RWPE2 (cell line): ENCODE measurements around the gene EREG.

ENCODE experiments used
- ATAC-seq: fragments of 200-7000 bp; cut with Tn5 transposase; 3 replicates; pipeline ENCODE4 v1.9.1; 2021; ENCODE audit warnings: low read depth
- DNase-seq: peaks from one replicate; pipeline ENCODE4 v3.0.0-alpha.2; 2020; ENCODE audit warnings: low spot score
- H3K27ac ChIP-seq: fragments of 450-650 bp; 2 replicates; pipeline ENCODE4 v1.5.1; 2017; ENCODE audit warnings: mild to moderate bottlenecking; ENCODE audit not compliant: poor library complexity, severe bottlenecking
- H3K27me3 ChIP-seq: fragments of 250-450 bp; sonication (Bioruptor Pico); 2 replicates; pipeline ENCODE4 v1.5.1; 2021; ENCODE audit warnings: mild to moderate bottlenecking, moderate library complexity; ENCODE audit not compliant: insufficient read depth, poor library complexity, severe bottlenecking
- H3K36me3 ChIP-seq: fragments of 250-450 bp; sonication (Bioruptor Pico); 2 replicates; pipeline ENCODE4 v1.5.1; 2020; ENCODE audit warnings: low read depth, mild to moderate bottlenecking, moderate library complexity
- H3K4me1 ChIP-seq: fragments of 250-450 bp; sonication (Bioruptor Pico); 2 replicates; pipeline ENCODE4 v1.5.1; 2021; ENCODE audit warnings: mild to moderate bottlenecking, moderate library complexity; ENCODE audit not compliant: insufficient read depth, poor library complexity, severe bottlenecking
- H3K4me3 ChIP-seq: fragments of 250-450 bp; sonication (Bioruptor Pico); 2 replicates; pipeline ENCODE4 v1.5.1; 2021; ENCODE audit warnings: mild to moderate bottlenecking, moderate library complexity; ENCODE audit not compliant: severe bottlenecking
- H3K9me3 ChIP-seq: fragments of 250-450 bp; sonication (Bioruptor Pico); 2 replicates; pipeline ENCODE4 v1.5.1; 2021; ENCODE audit warnings: mild to moderate bottlenecking, moderate library complexity; ENCODE audit not compliant: severe bottlenecking
- TF ChIP-seq, protein P1 (sequence below): fragments of 450-650 bp; IDR thresholded peaks from one replicate; pipeline ENCODE4 v1.5.1; 2017; ENCODE audit warnings: mild to moderate bottlenecking, moderate library complexity; ENCODE audit not compliant: poor library complexity, severe bottlenecking

Gene EREG

DNA sequence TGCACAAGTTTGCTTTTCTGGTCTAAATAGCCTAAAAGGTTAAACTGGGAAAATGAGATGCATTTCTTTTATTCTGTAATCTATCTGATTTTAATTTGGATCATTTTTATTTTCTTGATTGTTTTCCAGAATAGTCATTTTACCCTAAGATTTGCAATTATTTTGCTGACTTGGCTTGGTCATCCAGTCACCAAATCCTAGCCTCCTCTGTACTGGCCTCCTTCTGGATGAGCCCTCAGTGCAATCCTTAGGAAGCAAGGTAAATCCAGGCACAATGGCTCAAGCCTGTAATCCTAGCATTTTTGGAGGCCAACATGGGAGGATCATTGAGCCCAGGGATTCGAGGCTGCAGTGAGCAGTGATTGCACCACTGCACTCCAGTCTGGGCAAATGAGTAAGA, 9.2 kb downstream of the EREG start:
- Histone ChIP-seq H3K27me3 (no peaks in the 10 kb centered on the region), H3K4me3 (no peak overlapping the region), H3K9me3 (no peaks in the 10 kb centered on the region), H3K36me3 (peaks cover 71% of the 10 kb centered on the region), H3K27ac (peak overlapping the region; percentile 99), H3K4me1 (peaks cover 75% of the 10 kb centered on the region)
- no peak for DNase-seq
- TF ChIP-seq, protein P1, sequence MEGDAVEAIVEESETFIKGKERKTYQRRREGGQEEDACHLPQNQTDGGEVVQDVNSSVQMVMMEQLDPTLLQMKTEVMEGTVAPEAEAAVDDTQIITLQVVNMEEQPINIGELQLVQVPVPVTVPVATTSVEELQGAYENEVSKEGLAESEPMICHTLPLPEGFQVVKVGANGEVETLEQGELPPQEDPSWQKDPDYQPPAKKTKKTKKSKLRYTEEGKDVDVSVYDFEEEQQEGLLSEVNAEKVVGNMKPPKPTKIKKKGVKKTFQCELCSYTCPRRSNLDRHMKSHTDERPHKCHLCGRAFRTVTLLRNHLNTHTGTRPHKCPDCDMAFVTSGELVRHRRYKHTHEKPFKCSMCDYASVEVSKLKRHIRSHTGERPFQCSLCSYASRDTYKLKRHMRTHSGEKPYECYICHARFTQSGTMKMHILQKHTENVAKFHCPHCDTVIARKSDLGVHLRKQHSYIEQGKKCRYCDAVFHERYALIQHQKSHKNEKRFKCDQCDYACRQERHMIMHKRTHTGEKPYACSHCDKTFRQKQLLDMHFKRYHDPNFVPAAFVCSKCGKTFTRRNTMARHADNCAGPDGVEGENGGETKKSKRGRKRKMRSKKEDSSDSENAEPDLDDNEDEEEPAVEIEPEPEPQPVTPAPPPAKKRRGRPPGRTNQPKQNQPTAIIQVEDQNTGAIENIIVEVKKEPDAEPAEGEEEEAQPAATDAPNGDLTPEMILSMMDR: no peak
- ATAC-seq: no peak

DNA sequence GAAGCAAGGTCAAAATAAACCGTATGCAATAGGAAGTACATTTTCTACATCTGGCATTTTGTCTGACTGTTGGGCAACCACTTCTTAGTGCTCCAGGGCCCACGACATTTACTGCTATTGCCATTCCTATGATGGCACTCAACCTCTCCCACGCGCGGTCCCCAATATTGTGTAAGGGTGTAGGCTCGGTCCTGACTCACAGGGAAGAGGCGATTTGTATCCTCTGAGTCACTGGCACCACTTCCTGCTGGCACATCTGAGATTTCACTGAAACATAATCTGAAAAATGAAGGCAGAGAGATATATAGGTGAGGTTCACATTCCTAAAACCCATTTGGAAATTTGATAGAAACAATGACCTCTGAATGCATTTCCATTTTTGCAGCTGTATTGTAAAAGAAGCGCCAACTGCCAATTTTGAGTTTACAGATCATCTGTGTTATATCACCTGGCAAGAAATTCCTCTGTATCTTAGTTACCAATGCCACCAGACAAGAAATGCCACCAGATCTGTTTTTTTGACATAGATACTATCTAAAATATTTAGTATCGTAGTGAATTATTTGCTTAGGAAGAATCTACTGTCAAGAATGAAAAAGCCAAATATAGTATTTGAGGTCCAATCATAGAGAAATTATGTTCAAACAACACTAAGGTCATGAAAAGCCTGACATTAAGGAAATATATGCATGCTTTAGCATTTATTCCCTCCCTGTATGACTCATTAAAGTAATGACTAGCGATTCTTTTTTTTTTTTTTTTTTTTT, 9.8 kb downstream of the EREG start:
- Histone ChIP-seq H3K9me3 (no peaks in the 10 kb centered on the region), H3K27me3 (no peaks in the 10 kb centered on the region), H3K27ac (peak overlapping the region; percentile 99), H3K36me3 (peaks cover 71% of the 10 kb centered on the region), H3K4me1 (peaks cover 69% of the 10 kb centered on the region), H3K4me3 (no peak overlapping the region)
- peak; percentile 97 for DNase-seq
- TF ChIP-seq, protein P1: no peak
- ATAC-seq: peak; percentile 80

DNA sequence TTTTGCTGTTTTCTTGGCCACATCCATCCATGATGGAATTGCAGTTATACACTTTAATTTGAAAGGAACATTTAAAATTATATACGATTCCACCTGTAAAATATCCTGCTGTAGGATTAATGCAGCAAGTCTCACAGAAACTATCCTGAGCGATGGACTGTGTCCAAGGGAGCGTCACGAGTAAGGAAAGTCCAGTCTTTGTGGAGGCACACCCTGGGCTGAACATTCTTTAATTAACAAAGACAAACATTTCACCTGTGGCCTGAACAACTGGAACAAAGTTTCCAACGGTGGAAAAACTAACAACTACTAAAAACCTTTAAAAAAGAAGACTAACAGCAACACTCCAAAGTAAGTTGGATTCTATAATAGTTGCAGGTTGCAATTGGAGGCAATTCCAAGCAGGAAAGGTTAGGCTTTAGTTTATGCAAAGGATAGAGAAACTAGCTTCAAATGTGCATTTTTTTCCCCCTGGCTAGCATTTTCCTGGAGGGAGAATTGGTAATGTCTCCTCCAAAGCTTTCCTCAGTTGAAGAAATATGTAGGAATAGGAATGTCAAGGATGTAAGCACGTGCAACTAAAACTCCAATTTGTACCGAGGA, 11.0 kb downstream of the EREG start:
- Histone ChIP-seq H3K4me1 (peaks cover 59% of the 10 kb centered on the region), H3K27me3 (no peaks in the 10 kb centered on the region), H3K4me3 (no peak overlapping the region), H3K27ac (peak overlapping the region; percentile 99), H3K36me3 (peaks cover 82% of the 10 kb centered on the region), H3K9me3 (no peaks in the 10 kb centered on the region)
- ATAC-seq (no peak), DNase-seq (no peak)
- TF ChIP-seq, protein P1: no peak

DNA sequence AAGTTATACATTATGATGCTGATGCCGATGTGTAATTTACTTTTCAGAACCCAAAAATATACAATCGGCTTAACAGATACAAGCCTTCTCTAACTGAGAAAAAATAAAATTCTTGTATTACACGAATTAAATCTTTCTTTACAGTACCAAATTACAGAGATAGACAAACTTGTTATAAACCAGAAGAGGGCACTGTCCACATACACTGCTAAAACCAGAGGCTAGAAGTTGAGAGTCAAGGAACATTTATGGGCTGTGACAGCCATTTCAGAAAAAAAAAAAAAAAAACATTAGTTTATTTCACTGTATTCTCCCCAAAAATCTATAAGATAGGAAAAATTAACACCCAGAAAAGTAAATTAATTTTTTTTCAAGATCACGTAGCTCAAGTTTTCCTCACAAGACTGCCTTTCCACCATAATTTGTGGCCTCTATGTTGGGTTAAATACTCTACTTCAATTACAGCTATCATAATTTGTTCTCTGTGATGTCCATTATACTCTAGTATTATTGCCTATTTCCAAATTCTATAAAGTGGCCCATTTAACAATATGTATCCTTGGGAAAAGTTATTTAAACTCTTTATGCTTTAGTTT, 12.0 kb downstream of the EREG start:
- ATAC-seq (0 out of 3 replicates have a peak, but pooled peaks have one; percentile 23), DNase-seq (no peak)
- no peak overlapping the region for H3K4me3 ChIP-seq
- H3K36me3 ChIP-seq: peaks cover 80% of the 10 kb centered on the region
- H3K4me1 ChIP-seq: peaks cover 50% of the 10 kb centered on the region
- no peaks in the 10 kb centered on the region for H3K9me3 ChIP-seq
- peak overlapping the region; percentile 99 for H3K27ac ChIP-seq
- H3K27me3 ChIP-seq: no peaks in the 10 kb centered on the region
- TF ChIP-seq, protein P1: peak; percentile 89

DNA sequence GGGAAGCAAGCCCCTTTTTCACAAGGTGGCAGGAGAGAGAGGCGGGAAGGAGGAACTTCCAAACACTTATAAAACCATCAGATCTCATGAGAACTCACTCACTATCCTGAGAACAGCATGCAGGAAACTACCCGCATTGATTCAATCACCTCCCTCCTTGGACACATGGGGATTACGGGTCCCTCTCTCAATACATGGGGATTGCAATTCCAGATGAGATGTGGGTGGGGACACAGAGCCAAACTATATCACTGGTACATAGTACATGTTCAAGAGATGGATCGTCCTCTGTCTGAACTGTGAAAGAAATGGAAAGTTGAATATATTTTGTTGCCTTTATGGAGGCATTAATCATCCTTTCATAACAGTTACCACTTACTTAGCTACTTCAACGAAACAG, 12.8 kb downstream of the EREG start:
- peaks cover 83% of the 10 kb centered on the region for H3K36me3 ChIP-seq
- no peak for ATAC-seq
- no peak overlapping the region for H3K4me3 ChIP-seq
- no peaks in the 10 kb centered on the region for H3K27me3 ChIP-seq
- DNase-seq: no peak
- peak overlapping the region; percentile 99 for H3K27ac ChIP-seq
- TF ChIP-seq, protein P1: no peak
- no peaks in the 10 kb centered on the region for H3K9me3 ChIP-seq
- peaks cover 45% of the 10 kb centered on the region for H3K4me1 ChIP-seq
